Activated naive CD4-positive, alpha-beta T cell treated with Interleukin-2 at 50 U/mL for 16 hours (primary cell): ENCODE measurements around the gene MYO1D.
"Not testable (repeated sequence)": the region's sequence is repeated elsewhere in the genome, so short reads cannot be mapped to it uniquely, and the experiment has no call there.

Source experiments
- DNase-seq: peaks from one replicate; pipeline ENCODE4 v3.0.0-alpha.2; 2020

Gene MYO1D

GRCh38 chr17:32854207-32854606 is 22.7 kb downstream of the MYO1D start:
- DNase-seq: no peak

- no peak for DNase-seq
Observed at GRCh38 chr17:32852811-32853210, 24.1 kb downstream of the MYO1D start.

GRCh38 chr17:32849879-32850278 is 27.0 kb downstream of the MYO1D start:
- DNase-seq: no peak

GRCh38 chr17:32847977-32848376 is 28.9 kb downstream of the MYO1D start:
- no peak for DNase-seq

- DNase-seq: no peak
Observed at GRCh38 chr17:32846143-32846542, 30.8 kb downstream of the MYO1D start.

- DNase-seq: no peak
Observed at GRCh38 chr17:32840241-32840640, 36.7 kb downstream of the MYO1D start.

GRCh38 chr17:32836527-32836926 is 40.4 kb downstream of the MYO1D start:
- no peak for DNase-seq

- no peak for DNase-seq
Observed at GRCh38 chr17:32835291-32835761, 41.6 kb downstream of the MYO1D start.

- DNase-seq: no peak
Observed at GRCh38 chr17:32834104-32834503, 42.8 kb downstream of the MYO1D start.

- no peak for DNase-seq
Observed at GRCh38 chr17:32833526-32833925, 43.4 kb downstream of the MYO1D start.

GRCh38 chr17:32833076-32833475 is 43.8 kb downstream of the MYO1D start:
- DNase-seq: no peak

- DNase-seq: no peak
Observed at GRCh38 chr17:32831627-32832243, 45.2 kb downstream of the MYO1D start.

GRCh38 chr17:32831223-32831622 is 45.7 kb downstream of the MYO1D start:
- no peak for DNase-seq

GRCh38 chr17:32828822-32829221 is 48.1 kb downstream of the MYO1D start:
- DNase-seq: no peak

- no peak for DNase-seq
Observed at GRCh38 chr17:32827227-32827626, 49.7 kb downstream of the MYO1D start.

- DNase-seq: no peak
Observed at GRCh38 chr17:32826076-32826475, 50.8 kb downstream of the MYO1D start.

- DNase-seq: no peak
Observed at GRCh38 chr17:32824334-32824733, 52.6 kb downstream of the MYO1D start.

- DNase-seq: no peak
Observed at GRCh38 chr17:32822996-32823395, 53.9 kb downstream of the MYO1D start.

GRCh38 chr17:32821987-32822934 is 54.7 kb downstream of the MYO1D start:
- not testable (repeated sequence) for DNase-seq

- no peak for DNase-seq
Observed at GRCh38 chr17:32820440-32820839, 56.5 kb downstream of the MYO1D start.

GRCh38 chr17:32819787-32820186 is 57.1 kb downstream of the MYO1D start:
- DNase-seq: no peak

- no peak for DNase-seq
Observed at GRCh38 chr17:32819035-32819434, 57.9 kb downstream of the MYO1D start.

GRCh38 chr17:32815460-32815859 is 61.5 kb downstream of the MYO1D start:
- DNase-seq: no peak

- DNase-seq: no peak
Observed at GRCh38 chr17:32814836-32815235, 62.1 kb downstream of the MYO1D start.
